CD4-positive, alpha-beta T cell (primary cell): ENCODE data around the gene SERPINE3. TPM values are rescaled to one million over a fixed set of nuclear protein-coding genes. Genes with fewer than 3 reads are reported as not detected.

Source experiments
- ATAC-seq: fragments of 200-7000 bp; cut with Tn5 transposase; one replicate; pipeline ENCODE4 v1.10.0; 2022; ENCODE audit warnings: mild to moderate bottlenecking; ENCODE audit not compliant: poor library complexity
- CTCF ChIA-PET: fragments of 350-600 bp; sonication (Branson Sonifier 250); formaldehyde crosslinking; loops from one replicate; lab custom pipeline; 2021; ENCODE audit warnings: antibody characterized with exemption, inconsistent platforms; lab: Charles Lee
- POLR2A ChIA-PET: fragments of 350-600 bp; sonication (Branson Sonifier 250); formaldehyde crosslinking; loops from one replicate; lab custom pipeline; 2021; ENCODE audit warnings: antibody characterized with exemption, inconsistent platforms; lab: Charles Lee
- DNase-seq, 14 experiments: peaks; one replicate each; pipeline ENCODE4 v3.0.0-alpha.2; 2013 to 2020; ENCODE audit warnings: mixed read lengths in 2 of 14
- H3K27ac ChIP-seq, 2 donors: one replicate each; pipeline versions ENCODE4 v1.5.1 to v1.7.0; 2013; ENCODE audit warnings: low read length in 2 of 2, low read depth in 1 of 2, mild to moderate bottlenecking in 1 of 2
- H3K27me3 ChIP-seq, 2 experiments: 1 replicate in 1 of 2; 2 replicates in 1 of 2; pipeline versions ENCODE4 v1.6.1 to v1.7.0; 2013; ENCODE audit warnings: low read length in 2 of 2, control low read depth in 1 of 2, mild to moderate bottlenecking in 1 of 2, moderate library complexity in 1 of 2; ENCODE audit not compliant: insufficient read depth in 2 of 2, control insufficient read depth in 1 of 2
- H3K36me3 ChIP-seq: one replicate; pipeline ENCODE4 v1.6.1; 2013; ENCODE audit warnings: low read length, control low read depth; ENCODE audit not compliant: insufficient read depth
- H3K4me1 ChIP-seq: one replicate; pipeline ENCODE4 v1.6.1; 2013; ENCODE audit warnings: low read length, control low read depth; ENCODE audit not compliant: insufficient read depth
- H3K4me3 ChIP-seq: one replicate; pipeline ENCODE4 v1.5.1; 2013; ENCODE audit warnings: mild to moderate bottlenecking, low read length, moderate library complexity
- H3K9me3 ChIP-seq, 2 experiments: 1 replicate in 1 of 2; 2 replicates in 1 of 2; pipeline versions ENCODE4 v1.6.1 to v1.7.0; 2013; ENCODE audit warnings: low read length in 2 of 2, mild to moderate bottlenecking in 2 of 2, control low read depth in 1 of 2, moderate library complexity in 1 of 2; ENCODE audit not compliant: control insufficient read depth in 1 of 2, insufficient read depth in 1 of 2
- H3K27ac Mint-ChIP-seq: one replicate; pipeline ENCODE4 v1.8.0; 2020; ENCODE audit warnings: mixed read lengths
- H3K27me3 Mint-ChIP-seq: one replicate; pipeline ENCODE4 v1.8.0; 2021; ENCODE audit warnings: mixed read lengths
- H3K36me3 Mint-ChIP-seq: one replicate; pipeline ENCODE4 v1.8.0; 2021; ENCODE audit warnings: low read depth, mixed read lengths
- H3K4me1 Mint-ChIP-seq: one replicate; pipeline ENCODE4 v1.8.0; 2021; ENCODE audit warnings: low read depth, mixed read lengths
- H3K4me3 Mint-ChIP-seq: one replicate; pipeline ENCODE4 v1.8.0; 2020; ENCODE audit warnings: mild to moderate bottlenecking, mixed read lengths
- H3K9me3 Mint-ChIP-seq: one replicate; pipeline ENCODE4 v1.8.0; 2020; ENCODE audit warnings: mixed read lengths
- CTCF ChIP-seq: fragments of 200-600 bp; IDR thresholded peaks from one replicate; pipeline ENCODE4 v1.8.0; 2022; ENCODE audit warnings: antibody characterized with exemption, mild to moderate bottlenecking
- intact Hi-C, 2 experiments: fragments of 100-400 bp; cut with DNase I in 1 of 2; cut with micrococcal nuclease in 1 of 2; formaldehyde crosslinking; loops; one replicate each; pipeline versions ENCODE4 v1.15.1 to v1.9.0; 2023 to 2025; cut with DNase I, micrococcal nuclease
- polyA plus RNA-seq, 2 donors: library from polyadenylated mRNA; unstranded; fragments of 120-200 nt; gene quantifications; one replicate each; pipeline ENCODE4 v1.2.1, GENCODE V29; 2013
- total RNA-seq, 174 experiments: library from RNA in 2 of 174; stranded (reverse) in 2 of 174; gene quantifications; one replicate each; pipeline ENCODE4 v1.2.3 and lab custom pipeline; 2021 to 2026

SERPINE3 gene
- not detected for total RNA-seq
- polyA plus RNA-seq (2013, experiment 1 of 2), result 0.19 TPM
- 0.18 TPM for polyA plus RNA-seq (2013, experiment 2 of 2)
- total RNA-seq (lab: John Stamatoyannopoulos, UW), result 0 to 0.14 (median 0) reads per million in 172 experiments

- Histone ChIP-seq H3K4me1 (no peaks in the 10 kb centered on the region), H3K9me3 (no peaks in the 10 kb centered on the region), H3K27ac (no peak within 1 kb of the TSS), H3K27me3 (no peaks in the 10 kb centered on the region), H3K36me3 (no peaks in the 10 kb centered on the region), H3K4me3 (no peak within 1 kb of the TSS)
- Mint-ChIP-seq H3K36me3 (no peaks in the 10 kb centered on the region), H3K27me3 (no peaks in the 10 kb centered on the region), H3K4me1 (no peaks in the 10 kb centered on the region), H3K27ac (no peak within 1 kb of the TSS), H3K9me3 (no peaks in the 10 kb centered on the region), H3K4me3 (no peak within 1 kb of the TSS)
- intact Hi-C loops, result no loop called here
- TF ChIP-seq CTCF, result no peak
- ChIA-PET POLR2A (no interaction called here), CTCF (no interaction called here)
- ATAC-seq (no peak), DNase-seq (no peak)
Observed at GRCh38 chr13:51339354-51339753, at the start of gene SERPINE3. SERPINE3 (plus strand) TSS chr13:51339691; CDS start chr13:51341092, 1,401 bp downstream.

GRCh38 chr13:51291341-51291740 is 48.1 kb upstream of the SERPINE3 start:
- intact Hi-C loops, result loop anchor here in 1 of 2 experiments (10.0 kb wide), 1 partner anchor 137 kb away; no protein-coding TSS in a partner anchor
- ChIA-PET CTCF (interaction anchor here (1.1 kb wide), 1 partner anchor 12 kb away, joined by 3 read pairs; no protein-coding TSS in a partner anchor), POLR2A (no interaction called here)
- Histone ChIP-seq H3K4me1 (peaks cover under 1% of the 10 kb centered on the region), H3K27ac (no peak overlapping the region), H3K36me3 (no peaks in the 10 kb centered on the region), H3K4me3 (no peak overlapping the region), H3K27me3 (no peaks in the 10 kb centered on the region), H3K9me3 (no peaks in the 10 kb centered on the region)
- H3K4me3 Mint-ChIP-seq, result no peak overlapping the region
- H3K4me1 Mint-ChIP-seq, result no peaks in the 10 kb centered on the region
- no peaks in the 10 kb centered on the region for H3K9me3 Mint-ChIP-seq
- TF ChIP-seq CTCF, result no peak
- ATAC-seq (no peak), DNase-seq (no peak)
- H3K27me3 Mint-ChIP-seq, result peaks cover 7% of the 10 kb centered on the region
- no peak overlapping the region for H3K27ac Mint-ChIP-seq
- no peaks in the 10 kb centered on the region for H3K36me3 Mint-ChIP-seq

- H3K27me3 Mint-ChIP-seq, result peaks cover 3% of the 10 kb centered on the region
- H3K36me3 ChIP-seq, result no peaks in the 10 kb centered on the region
- no peak overlapping the region for H3K4me3 Mint-ChIP-seq
- ChIA-PET CTCF (no interaction called here), POLR2A (no interaction called here)
- no peak for ATAC-seq
- H3K27ac ChIP-seq, result no peak overlapping the region
- H3K36me3 Mint-ChIP-seq, result no peaks in the 10 kb centered on the region
- DNase-seq, result no peak
- no peak overlapping the region for H3K27ac Mint-ChIP-seq
- H3K9me3 ChIP-seq, result no peaks in the 10 kb centered on the region
- H3K27me3 ChIP-seq, result no peaks in the 10 kb centered on the region
- no peaks in the 10 kb centered on the region for H3K4me1 ChIP-seq
- intact Hi-C loops, result loop anchor here in 1 of 2 experiments (10.0 kb wide), 1 partner anchor 137 kb away; no protein-coding TSS in a partner anchor
- no peak overlapping the region for H3K4me3 ChIP-seq
- no peak for TF ChIP-seq CTCF
- no peaks in the 10 kb centered on the region for H3K9me3 Mint-ChIP-seq
- no peaks in the 10 kb centered on the region for H3K4me1 Mint-ChIP-seq
Observed at GRCh38 chr13:51292000-51292565, 47.4 kb upstream of the SERPINE3 start.
